AG09319 (cell line): ENCODE measurements around the gene KRTAP5-8.
"Not testable (repeated sequence)": the region's sequence is repeated elsewhere in the genome, so short reads cannot be mapped to it uniquely, and the experiment has no call there.

Experiments used
- DNase-seq: peaks from one replicate; pipeline ENCODE4 v3.0.0-alpha.2; 2010; ENCODE audit warnings: low read depth; ENCODE audit errors: extremely low read depth
- CTCF ChIP-seq: IDR thresholded peaks from 2 replicates; pipeline ENCODE4 v1.5.1; 2011; ENCODE audit warnings: low read depth, mild to moderate bottlenecking, inconsistent platforms, low read length, moderate library complexity

KRTAP5-8 gene

GRCh38 chr11:71532036-71532610, 5.7 kb upstream of the KRTAP5-8 start:
- no peak for TF ChIP-seq CTCF
- DNase-seq: no peak

- DNase-seq: not testable (repeated sequence)
Measured at GRCh38 chr11:71534711-71535608, 2.9 kb upstream of the KRTAP5-8 start.

GRCh38 chr11:71535825-71536224, 2.0 kb upstream of the KRTAP5-8 start:
- no peak for DNase-seq
- TF ChIP-seq CTCF: no peak

- no peak for DNase-seq
- no peak for TF ChIP-seq CTCF
Measured at GRCh38 chr11:71537537-71537936, 288 bp upstream of the KRTAP5-8 start.

GRCh38 chr11:71538666-71538990, 803 bp downstream of the KRTAP5-8 start:
- no peak for TF ChIP-seq CTCF
- no peak for DNase-seq

GRCh38 chr11:71539017-71539416, 1.2 kb downstream of the KRTAP5-8 start:
- no peak for TF ChIP-seq CTCF
- no peak for DNase-seq

- DNase-seq: not testable (repeated sequence)
Measured at GRCh38 chr11:71539971-71540370, 2.1 kb downstream of the KRTAP5-8 start.

GRCh38 chr11:71540521-71541304, 2.9 kb downstream of the KRTAP5-8 start:
- DNase-seq: not testable (repeated sequence)
